Raji (cell line): Measurements from ENCODE around the gene SERGEF.

Source experiments
- POLR2A ChIP-seq: IDR thresholded peaks from 2 replicates; pipeline ENCODE4 v1.6.1; 2011; ENCODE audit warnings: low read depth, low read length, control low read depth; ENCODE audit not compliant: insufficient read depth

The SERGEF gene

DNA sequence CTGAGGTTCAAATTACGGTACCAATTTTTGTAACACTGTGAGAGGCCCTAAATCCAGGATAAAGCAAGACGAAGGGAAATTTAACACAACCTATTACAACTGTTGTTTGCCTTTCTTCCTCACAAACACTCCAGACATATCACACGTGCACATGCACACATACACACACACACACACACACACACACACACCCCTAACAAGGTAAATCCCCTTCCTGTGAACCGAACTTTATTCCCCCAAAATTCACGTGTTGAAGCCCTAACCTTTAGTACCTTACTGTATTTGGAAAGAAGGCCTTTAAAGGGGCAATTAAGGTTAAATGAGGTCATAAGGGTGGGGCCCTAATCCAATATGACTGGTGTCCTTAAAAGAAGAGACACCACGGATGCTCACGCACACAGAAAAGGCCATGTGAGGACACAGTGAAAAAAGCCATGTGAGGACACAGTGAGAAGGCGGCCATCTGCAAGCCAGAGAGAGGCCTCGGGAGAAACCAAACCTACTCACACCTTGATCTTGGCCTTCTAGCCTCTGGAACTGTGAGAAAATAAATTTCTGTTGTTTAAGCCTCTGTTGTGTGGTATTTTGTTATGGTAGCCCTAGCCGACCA lies 1.8 kb downstream of the SERGEF start:
- TF ChIP-seq POLR2A, result no peak

DNA sequence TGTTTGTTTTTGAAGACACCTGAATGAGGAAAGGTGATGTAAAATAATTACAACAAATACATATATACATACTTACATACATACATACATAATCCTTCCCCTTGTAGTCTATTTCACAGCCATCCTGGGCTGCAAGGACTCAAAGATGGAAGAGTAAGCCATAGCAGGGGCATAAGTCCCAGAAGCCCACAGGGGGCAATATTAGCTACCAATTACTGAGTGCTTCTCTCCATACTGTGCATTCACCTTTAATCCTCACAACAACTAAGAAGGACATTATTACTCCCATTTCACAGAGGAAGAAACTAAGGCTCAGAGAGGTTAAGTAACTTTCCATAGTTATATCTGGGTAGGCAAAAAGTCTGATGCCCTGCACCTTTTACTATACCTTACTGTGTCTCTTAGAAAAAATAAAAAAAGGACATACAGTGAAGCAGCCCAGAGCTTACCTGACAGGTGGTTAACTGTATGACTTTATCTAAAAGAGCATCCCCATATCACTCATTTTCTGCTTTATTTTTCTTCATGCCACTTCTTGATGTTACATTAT lies 2.7 kb downstream of the SERGEF start:
- TF ChIP-seq POLR2A, result no peak

DNA sequence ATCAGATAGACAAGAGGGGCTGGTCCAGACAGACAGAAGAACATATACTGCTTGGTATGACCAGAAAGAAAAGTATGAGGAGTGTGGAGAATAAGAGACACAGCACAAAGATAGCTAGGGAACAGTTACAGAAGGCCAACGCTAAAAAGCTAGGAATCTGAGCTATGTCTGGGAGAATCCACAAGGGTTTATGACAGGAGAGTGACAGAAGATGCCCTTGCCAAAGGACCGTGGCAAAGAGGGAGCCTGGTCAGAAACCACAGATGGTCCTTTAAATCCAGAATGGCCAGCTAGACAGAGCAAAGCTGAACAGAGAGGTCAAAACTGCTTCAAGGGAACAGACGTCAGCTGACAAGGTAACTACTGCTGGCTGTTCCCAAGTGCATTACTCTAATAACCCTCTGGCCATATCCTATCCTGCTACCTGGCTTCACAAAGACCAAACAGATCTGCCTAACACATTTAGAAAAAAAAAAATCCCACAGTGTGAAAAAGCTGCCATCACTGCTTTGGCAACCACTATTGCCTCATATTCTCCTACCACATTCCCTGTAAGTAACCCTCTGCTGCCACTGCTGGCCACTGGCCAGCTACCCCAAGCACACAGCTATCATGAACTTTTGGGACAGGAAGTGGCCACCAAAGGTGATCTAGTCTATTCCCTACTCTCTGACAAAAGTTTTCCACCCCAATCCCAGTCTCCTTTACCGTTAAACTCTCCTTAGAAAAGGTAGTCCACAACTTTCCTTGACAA lies 7.3 kb downstream of the SERGEF start:
- no peak for TF ChIP-seq POLR2A

DNA sequence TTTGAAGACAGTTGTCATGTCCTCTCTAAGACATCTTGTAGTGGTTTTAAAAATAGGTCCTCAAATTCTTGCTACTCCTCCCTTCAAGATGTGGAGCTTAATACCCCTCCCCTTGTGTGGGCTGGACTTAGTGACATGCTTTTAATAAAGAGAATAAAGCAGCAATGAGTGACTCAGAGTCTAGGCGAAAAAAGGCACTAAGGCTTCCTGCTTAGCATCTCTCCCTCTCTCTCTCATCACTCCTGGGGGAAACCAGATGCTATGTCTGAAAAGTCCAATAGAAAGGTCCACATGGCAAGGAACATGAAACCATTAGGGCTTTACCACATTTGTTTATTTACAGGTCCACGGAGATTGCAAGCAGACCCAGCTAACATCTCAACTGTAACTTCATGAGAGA lies 11.7 kb downstream of the SERGEF start:
- TF ChIP-seq POLR2A, result no peak

DNA sequence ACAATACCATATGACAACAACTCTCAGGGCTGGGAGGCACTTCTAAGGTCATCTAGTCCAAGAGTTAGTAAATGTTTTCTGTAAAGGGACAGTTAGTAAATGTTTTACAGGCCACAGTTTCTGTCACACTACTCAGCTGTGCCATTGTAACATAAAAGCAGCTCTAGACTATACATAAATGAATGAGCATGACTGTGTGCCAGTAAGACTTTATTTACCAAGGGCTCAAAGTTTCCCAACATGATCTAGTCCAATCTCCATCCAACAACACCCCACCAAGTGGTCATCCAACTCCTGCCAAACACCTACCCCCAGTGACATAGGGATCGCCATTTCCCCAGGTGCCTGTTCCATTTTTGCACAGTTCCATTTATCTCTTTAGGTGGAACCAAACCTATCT lies 12.1 kb downstream of the SERGEF start:
- no peak for TF ChIP-seq POLR2A

DNA sequence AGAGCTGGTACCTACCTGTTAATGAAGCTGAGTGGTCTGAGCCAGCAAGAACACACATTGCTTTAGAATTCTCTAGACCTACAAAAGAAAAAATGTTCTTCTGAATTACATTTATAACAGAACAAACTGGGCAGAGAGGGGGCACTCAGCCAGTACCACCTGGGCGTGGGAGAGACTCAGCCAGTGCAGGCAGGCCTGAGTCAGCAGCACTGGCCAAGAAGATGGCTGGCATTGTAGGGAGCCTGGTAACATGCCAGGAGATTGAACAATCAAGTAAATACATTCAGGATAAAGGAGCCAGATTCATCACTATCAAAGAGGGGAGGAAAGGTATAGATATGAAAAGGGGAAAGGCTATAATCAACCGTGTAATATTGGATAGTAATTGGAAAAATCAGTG lies 19.9 kb downstream of the SERGEF start:
- no peak for TF ChIP-seq POLR2A

DNA sequence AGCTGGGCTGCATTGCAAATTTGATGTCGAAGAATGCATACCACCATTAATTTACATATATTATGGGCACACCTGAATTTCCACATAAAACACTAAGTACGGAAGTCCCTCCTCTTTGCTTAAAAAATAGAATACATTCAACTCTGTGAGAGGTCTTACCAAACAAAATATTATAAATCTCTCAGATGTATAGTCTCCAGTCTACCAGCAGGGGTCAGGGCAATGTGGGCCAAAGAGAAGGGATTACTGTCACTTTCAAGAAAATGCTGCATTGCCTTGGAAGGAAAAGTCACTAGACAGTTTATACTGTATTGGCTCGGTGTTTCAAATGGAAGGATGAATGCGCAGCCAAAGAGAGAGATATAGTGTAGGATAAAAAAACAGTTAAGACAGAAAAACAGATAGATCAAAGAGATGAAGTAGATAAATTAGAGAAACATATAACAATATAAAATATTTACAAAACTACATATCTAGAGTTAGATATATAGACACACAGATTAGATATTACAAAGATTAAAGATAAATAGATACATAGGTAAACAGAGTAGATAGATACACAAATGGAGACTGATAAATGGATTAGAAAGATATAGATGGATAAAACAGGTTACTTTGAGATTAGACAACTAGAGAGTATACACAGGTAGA lies 20.9 kb downstream of the SERGEF start:
- no peak for TF ChIP-seq POLR2A

DNA sequence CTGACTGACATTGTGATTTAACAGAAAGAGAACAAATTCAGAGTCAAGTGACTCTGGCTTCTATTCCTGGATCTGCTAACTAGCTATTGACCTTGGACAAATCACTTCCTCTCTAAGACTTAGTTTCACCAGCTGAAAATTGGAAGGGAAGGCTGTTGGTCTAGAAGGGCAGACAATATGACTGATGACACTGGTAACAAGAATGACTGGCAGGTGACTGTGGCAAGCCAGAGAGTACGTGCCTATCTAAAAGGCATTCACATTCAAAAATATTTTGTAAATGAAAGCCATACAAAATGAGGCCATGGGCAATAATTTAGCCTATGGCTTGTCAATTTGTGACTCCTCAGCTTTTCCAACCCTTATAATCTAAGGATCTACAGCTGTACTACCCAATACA lies 23.5 kb downstream of the SERGEF start:
- no peak for TF ChIP-seq POLR2A

DNA sequence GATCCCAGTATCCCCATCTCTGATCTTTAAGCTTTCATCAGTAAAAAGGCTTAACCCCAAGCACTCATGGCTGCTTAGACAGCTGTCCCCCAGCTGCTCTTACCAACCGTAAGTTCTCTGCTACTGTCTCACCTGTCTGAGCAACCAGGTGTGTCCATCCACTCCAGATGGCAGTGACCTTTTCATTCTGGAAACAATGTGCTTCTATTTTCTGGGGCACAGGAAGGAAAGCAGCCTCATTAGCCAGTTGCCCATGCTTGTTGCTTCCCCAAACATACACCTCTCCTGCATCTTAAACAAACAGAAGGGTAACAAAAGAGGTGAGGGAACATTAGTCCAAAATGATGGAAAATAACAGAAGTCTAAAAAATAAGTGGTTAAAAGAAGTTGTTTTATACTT lies 24.4 kb downstream of the SERGEF start:
- no peak for TF ChIP-seq POLR2A

DNA sequence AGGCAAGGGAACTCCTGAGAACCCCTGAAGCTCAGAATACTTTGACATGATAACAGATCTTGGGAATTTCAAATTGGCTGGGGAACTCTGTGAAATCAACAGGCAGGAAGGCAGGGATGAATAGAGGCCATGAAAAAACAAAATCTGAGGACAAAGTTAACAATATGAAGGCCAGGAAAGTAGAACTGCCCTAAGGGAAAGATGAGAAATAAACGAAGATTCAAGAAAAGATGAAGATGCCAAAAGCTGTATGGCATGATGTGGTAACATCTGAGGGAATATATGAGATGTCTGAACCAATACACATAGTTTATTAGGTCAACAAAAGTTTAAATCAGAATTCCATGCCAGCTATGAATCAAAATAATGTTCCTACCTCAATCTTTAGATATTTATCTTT lies 25.0 kb downstream of the SERGEF start:
- no peak for TF ChIP-seq POLR2A

DNA sequence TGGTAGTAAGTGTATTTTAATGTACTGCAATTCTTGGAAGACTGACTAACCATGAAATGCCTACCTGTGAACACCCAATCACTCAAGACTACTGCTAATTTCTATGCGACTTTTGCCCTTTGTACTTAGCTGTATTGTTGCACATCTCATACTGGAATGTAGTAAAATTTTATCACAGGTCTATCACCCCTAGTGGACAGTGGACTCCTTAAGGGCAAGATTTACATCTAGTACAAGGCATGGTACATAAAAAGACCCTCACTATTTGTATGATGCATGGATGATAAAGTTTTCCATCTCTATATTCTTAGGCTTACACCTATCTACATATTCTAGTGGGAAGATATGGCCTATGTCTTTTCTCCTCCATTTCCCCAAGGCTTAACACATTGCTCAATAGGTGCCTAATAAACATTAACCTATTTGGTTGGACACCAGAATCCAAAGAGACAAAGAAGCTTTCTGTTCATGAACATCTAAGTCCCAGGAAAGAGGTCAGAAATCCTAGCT lies 26.1 kb downstream of the SERGEF start:
- no peak for TF ChIP-seq POLR2A

DNA sequence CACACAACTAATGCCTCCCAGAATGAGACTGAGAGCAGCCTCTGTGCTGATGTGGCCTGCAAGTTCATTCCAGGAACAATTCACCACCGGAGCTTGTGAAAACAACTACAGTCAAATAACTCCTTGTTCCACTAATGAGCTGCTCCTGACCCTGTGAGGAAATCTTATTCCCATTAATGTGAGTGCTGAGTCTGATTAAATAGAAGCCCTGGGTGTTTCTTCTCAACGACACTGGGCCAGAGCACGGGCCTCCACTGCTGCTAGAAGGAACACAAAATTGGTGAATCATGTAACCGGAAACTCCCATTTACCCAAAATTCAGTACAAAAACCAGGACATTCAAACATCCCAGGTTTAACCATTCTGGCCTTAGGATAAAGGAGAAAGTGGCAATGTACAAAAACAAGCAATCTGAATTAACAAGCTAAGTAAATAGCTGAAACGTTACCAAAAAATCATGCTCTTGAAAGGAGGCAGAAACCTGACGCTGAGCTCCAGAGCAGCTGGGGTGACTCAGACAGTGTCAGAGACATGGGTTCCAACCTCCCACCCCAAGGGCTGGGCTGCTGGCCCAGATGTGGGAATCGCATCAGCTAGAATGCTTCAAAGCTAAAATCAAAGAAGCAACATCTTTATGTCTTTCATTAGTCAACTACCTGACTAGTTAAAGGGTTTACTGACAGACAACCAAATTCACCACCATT lies 26.7 kb downstream of the SERGEF start:
- TF ChIP-seq POLR2A, result no peak

DNA sequence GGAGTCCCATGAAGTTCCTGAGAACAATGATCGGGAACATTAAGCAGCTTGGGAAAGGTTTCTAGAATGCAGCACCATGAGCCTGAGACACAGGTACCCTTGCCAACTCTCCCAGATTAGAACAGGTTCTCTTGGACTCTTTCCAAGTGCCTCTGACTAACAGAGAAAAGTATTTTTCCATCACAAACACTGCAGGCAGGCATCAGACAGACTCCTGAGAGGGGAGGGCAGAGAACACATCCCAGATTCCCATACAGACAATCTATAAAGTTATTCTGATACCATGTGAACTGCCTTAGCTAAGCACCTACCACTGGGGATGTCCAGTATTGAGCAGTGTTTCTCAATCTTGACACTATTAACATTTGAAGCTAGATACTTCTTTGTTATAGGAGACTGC lies 27.3 kb downstream of the SERGEF start:
- TF ChIP-seq POLR2A, result no peak

DNA sequence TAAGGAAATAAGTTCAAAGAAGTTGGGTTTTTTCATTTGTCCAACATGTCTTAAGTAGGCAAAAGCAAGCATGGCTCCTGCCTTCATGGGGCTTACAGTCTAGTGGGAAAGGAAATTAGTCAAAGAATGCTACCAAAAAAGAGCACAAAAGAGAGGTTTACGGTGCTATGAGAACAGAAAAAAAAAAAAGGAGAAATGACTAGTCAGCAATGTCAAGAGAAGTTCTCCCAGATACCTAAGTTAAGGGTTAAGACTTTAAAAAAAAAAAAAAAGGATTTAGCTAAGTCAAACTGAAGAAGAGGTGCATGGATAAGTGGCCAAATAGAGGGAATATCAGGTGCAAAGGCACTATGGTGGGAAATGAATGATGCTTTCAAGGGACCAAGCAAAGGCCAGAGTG lies 29.3 kb downstream of the SERGEF start:
- no peak for TF ChIP-seq POLR2A

DNA sequence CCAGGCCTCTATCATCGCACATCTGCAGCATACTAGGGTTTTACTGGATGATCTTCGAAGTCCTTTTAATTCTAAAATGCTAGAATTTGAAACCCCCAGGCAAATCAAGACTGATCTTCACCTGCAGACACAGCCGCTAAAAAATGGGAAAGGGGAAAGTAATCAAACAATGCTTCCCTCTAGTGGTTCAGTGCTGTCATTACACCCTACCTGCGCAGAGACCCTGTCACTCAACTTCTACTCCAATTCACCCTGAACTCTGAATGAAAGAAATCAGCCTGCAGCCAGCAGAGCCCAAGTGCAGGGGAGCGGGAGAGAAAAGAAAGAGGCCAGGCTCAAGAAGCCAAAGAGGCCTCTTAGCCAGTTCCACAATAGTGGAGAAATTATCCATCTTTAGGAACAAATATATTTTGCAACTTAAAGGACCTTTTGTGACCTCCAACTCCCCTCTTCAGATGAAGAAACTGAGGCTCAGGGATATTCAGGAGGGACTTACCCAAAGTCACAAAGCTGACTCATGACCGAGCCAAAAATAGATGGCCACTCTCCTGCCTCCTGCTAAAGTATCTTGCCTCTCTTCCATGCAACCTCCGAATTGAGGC lies 33.0 kb downstream of the SERGEF start:
- TF ChIP-seq POLR2A, result no peak
